Duodenal mucosa (tissue), 2 donors: ENCODE data around the gene NOTCH4.
"Not testable (repeated sequence)": the region's sequence is repeated elsewhere in the genome, so short reads cannot be mapped to it uniquely, and the experiment has no call there.

Source experiments
- H3K27ac ChIP-seq: one replicate; pipeline ENCODE4 v1.7.0; 2013; ENCODE audit warnings: low read depth, low read length
- H3K27me3 ChIP-seq, 2 donors: one replicate each; pipeline ENCODE4 v1.7.0; 2013; ENCODE audit warnings: low read length in 2 of 2, control low read depth in 1 of 2; ENCODE audit not compliant: insufficient read depth in 2 of 2, control insufficient read depth in 1 of 2
- H3K36me3 ChIP-seq, 2 donors: one replicate each; pipeline ENCODE4 v1.7.0; 2013; ENCODE audit warnings: low read length in 2 of 2, control low read depth in 1 of 2; ENCODE audit not compliant: insufficient read depth in 2 of 2, control insufficient read depth in 1 of 2
- H3K4me1 ChIP-seq, 2 donors: one replicate each; pipeline ENCODE4 v1.7.0; 2013; ENCODE audit warnings: low read length in 2 of 2, control low read depth in 1 of 2; ENCODE audit not compliant: insufficient read depth in 2 of 2, control insufficient read depth in 1 of 2
- H3K4me3 ChIP-seq, 2 donors: one replicate each; pipeline ENCODE4 v1.7.0; 2013; ENCODE audit warnings: low read length in 2 of 2, low read depth in 1 of 2
- H3K9ac ChIP-seq, 2 donors: one replicate each; pipeline ENCODE4 v1.7.0; 2013; ENCODE audit warnings: low read length in 2 of 2, low read depth in 1 of 2
- H3K9me3 ChIP-seq, 2 donors: one replicate each; pipeline ENCODE4 v1.7.0; 2013; ENCODE audit warnings: low read length in 2 of 2, control low read depth in 1 of 2; ENCODE audit not compliant: control insufficient read depth in 1 of 2

NOTCH4 gene

DNA sequence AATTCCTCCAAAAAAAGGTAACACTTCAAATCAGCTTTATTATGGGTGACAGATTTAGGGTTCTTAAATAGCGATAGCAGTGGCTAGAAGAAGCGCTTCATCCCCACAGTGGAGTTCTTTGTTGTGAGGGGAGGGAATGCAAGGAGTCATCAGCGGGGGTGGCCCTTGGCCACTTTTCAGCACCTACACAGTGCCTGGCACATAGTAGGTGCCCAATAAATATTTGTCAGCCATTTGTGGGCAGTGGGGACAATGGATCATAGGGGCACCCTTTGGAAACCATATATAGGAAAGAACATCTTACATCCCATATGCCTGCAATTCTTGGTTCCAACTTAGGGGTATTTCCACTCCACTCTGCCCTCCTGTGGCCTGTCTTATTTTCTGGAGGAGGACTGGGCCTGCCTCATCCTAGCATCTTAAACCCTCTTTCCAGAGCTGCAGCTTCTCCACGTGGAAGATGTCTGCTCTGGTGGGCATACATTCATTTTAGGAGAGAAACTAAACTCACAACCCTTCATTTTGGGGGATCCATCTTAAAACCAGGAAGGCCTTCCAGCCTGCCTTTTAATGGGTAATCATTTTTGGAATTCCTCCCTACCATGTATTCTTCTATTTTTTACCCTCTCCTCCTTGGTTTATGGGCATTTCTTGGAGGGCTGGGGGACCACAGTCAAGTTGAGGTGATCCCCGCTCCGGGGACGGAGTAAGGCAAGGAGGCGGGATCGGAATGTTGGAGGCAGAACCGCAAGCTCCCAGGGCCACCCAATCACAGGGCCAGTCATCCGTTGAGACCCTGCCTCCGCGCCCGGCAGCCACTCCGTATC, 28.8 kb downstream of the NOTCH4 start:
- Histone ChIP-seq H3K27ac (peak overlapping the region; percentile 78), H3K27me3 (no peaks in the 10 kb centered on the region), H3K9me3 (no peaks in the 10 kb centered on the region), H3K4me3 (peak overlapping the region; percentile 50 to 63), H3K9ac (peak overlapping the region; percentile 50 to 71), H3K4me1 (peaks cover 41 to 46% of the 10 kb centered on the region in 2 donors), H3K36me3 (no peaks in the 10 kb centered on the region)

DNA sequence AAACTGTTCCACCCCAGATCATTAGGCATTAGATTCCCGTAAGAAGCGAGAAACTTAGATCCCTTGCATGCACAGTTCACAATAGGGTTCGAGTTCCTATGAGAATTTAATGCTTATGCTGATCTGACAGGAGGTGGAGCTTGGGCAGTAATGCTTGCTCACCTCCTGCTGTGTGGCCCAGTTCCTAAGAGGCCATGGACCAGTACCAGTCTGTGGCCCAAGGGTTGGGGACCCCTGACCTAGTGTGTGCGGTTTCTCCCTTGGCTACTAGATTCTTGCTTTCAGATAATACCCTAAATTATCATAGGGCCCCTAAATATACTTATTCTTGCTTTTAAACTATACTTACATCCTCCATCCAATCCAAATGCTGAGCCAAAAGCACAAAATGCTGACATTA, 29.5 kb downstream of the NOTCH4 start:
- peak overlapping the region in 1 of 2 donors; percentile 71 for H3K9ac ChIP-seq
- no peak overlapping the region for H3K4me3 ChIP-seq
- peaks cover 41 to 46% of the 10 kb centered on the region in 2 donors for H3K4me1 ChIP-seq
- no peaks in the 10 kb centered on the region for H3K36me3 ChIP-seq
- H3K9me3 ChIP-seq = no peaks in the 10 kb centered on the region
- H3K27ac ChIP-seq = peak overlapping the region; percentile 78
- no peaks in the 10 kb centered on the region for H3K27me3 ChIP-seq

DNA sequence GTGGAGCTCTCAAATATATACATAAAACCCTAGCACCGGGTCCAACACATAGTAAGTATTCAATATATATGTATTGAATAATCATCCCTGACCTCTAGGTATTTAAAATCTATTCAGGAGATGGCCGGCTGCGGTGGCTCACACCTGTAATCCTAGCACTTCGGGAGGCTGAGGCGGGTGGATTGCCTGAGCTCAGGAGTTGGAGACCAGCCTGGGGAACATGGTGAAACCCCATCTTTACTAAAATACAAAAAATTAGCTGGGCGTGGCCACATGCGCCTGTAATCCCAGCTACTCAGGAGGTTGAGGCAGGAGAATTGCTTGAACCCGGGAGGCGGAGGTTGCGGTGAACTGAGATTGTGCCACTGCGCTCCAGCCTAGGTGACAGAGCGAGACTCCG, 30.8 kb downstream of the NOTCH4 start:
- H3K27me3 ChIP-seq, H3K36me3 ChIP-seq, H3K9me3 ChIP-seq: not testable (repeated sequence)
- Histone ChIP-seq H3K9ac (peak overlapping the region; percentile 69 to 85), H3K27ac (peak overlapping the region; percentile 94), H3K4me1 (peaks cover 54 to 58% of the 10 kb centered on the region in 2 donors), H3K4me3 (peak overlapping the region; percentile 66 to 67)

DNA sequence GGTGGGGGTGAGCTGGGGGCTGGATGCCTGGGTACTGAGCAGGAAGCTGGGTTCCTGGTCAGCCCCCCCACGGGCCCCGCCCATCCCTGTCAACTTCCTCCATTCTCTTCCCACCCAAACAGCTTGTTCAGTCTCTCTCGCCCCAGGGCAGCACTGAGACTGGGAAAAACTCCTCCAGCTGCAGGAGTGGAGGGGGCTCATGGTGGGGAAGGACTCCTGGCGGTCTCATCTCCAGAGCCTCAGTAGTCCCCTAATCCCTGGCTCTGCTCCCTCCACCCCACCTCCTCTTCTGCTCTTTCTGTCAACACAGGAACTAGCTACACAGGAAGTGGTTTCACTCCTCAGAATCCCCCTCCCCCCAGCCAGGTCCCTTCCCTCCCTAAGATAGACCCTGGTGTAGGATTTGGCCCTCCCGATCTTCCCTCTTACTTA, 31.2 kb downstream of the NOTCH4 start, which contains the start of gene GPSM3:
TSS of gene GPSM3 (minus strand) at position 36 of the 432 bp plus-strand sequence. CDS start 130 bp downstream, outside the sequence.
- Histone ChIP-seq H3K4me1 (peaks cover 58 to 62% of the 10 kb centered on the region in 2 donors), H3K27ac (peak within 1 kb of the TSS; percentile 94), H3K4me3 (peak within 1 kb of the TSS; percentile 67 to 75), H3K9ac (peak within 1 kb of the TSS; percentile 85 to 86), H3K9me3 (no peaks in the 10 kb centered on the region), H3K36me3 (peaks cover 0 to 4% of the 10 kb centered on the region in 2 donors), H3K27me3 (no peaks in the 10 kb centered on the region)

DNA sequence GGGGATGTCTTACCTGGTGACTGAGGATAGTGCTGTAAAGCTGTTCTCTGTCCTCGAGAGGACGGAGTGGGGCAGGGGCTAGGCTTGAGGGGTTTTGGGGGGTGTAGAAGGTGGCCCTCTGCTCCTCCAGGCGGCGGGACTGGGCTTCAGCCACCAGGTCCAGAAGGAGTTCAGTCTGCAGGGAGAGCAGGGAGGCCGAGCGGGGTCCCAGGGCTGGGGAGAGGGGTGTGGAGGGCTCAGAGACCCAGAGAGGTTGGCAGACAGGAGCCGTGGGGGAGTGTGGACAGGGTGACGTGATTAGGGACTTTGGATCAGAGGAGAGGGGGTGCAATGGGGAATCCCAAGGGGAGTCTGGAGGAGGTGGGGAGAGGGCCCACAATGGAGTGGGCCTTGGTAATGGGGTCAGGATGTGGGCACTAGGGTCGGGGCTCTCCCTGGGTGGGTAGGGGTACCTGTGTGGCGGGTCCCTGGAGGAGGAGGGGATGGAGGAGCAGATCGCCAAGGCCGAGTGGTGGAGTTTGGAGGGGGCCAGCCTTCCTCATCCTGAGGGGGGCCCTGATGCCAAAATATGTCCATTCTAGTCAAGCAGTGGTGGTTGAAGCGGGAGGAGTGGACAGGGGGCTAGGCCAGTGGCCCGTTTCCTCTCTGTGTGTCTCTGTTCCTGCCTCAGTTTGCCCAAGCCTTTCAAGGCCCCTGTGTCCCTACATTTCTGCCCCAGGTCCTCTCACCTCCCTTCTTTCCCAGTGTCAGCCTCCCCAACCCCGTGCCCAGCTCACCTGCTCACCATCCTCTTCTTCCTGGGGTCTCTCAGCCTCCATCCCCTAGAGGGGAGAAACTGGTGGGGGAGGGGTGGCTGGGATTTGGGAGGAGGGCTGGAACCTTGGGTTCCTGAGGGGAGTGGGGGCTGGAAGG, 31.9 kb downstream of the NOTCH4 start:
- Histone ChIP-seq H3K4me3 (peak overlapping the region; percentile 67 to 75), H3K4me1 (peaks cover 59 to 62% of the 10 kb centered on the region in 2 donors), H3K9me3 (no peaks in the 10 kb centered on the region), H3K36me3 (peaks cover under 1 to 11% of the 10 kb centered on the region in 2 donors), H3K27ac (peak overlapping the region; percentile 94), H3K27me3 (no peaks in the 10 kb centered on the region), H3K9ac (peak overlapping the region; percentile 85 to 86)

DNA sequence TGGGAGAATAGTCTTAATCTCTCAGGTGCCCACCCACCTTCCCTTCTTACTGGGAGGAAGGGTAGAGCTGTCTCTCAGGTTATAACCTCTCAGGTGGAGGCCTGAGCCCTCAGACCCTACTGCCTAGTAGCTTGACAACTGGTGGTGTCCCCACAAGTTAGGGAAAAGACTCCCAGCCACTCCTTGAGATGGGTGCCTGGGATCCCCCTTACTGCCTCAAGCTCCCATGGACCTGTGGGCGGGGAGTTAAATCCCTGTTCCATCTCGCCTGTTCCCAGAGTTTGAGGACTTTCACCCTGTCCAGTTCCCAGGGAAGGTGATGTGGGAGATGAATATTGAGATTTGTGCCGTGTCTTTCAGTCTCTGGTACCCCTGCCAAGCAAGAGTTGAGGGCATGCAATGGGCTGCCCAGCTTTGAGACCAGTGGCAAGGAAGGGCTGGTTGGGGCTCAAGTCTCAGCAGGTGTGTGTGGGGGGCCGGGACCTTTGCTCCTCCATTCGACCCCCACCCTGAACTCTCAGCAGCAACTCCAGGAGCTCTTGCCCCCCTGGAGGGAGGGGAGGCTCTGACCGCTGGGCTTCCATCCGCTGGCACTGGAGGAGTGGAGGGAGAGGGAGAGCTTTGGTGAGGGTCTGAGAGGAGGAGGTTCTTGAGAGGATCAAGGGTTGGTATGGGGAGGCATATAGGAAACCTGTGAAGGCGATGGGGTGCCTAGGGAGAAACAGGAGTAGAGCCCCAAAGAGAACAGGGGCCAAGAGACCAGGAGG, 32.8 kb downstream of the NOTCH4 start:
- peaks cover 57 to 60% of the 10 kb centered on the region in 2 donors for H3K4me1 ChIP-seq
- peak overlapping the region; percentile 94 for H3K27ac ChIP-seq
- peaks cover 7 to 18% of the 10 kb centered on the region in 2 donors for H3K36me3 ChIP-seq
- H3K4me3 ChIP-seq = peak overlapping the region; percentile 67 to 77
- no peaks in the 10 kb centered on the region for H3K9me3 ChIP-seq
- H3K27me3 ChIP-seq = no peaks in the 10 kb centered on the region
- peak overlapping the region; percentile 85 to 86 for H3K9ac ChIP-seq

DNA sequence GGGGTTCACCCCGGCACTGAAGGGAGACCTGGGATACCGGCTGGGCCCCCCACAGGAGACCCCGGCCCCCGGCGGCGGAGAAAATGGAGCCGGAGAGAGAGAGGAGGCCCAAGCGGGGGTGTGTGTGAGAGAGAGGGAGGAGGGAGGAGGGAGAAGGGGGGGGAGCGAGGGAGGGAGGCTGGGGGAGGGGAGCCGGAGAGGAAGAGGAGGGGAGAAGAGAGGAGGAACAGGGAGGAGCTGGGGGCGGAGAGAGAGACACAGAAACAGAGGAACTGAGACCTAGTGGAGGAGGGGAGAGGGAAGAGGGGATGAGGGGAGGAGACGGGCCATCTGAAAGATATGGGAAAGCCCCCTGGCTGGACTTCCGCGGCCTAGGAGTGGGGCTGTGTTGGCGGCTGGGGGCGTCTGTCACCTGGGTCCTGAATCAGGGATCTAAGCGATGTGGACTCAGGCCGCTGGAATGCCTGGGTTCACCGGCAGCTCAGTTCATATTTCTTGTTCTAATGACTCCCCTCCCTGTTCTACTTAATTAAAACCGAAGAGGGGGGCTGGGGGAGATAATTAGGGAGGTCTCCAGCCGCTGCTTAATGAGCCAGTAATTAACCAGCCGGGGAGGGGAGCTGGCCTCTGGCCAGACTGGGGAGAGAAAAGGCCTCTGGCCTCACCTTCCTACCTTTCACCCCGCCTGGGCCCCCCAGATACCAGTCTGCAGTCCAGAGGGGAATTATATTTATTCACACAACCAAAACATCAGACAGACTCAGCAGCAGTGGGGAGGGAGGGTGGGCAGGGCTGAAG, 33.6 kb downstream of the NOTCH4 start, which contains the start of gene PBX2:
TSS of gene PBX2 (minus strand) at position 149 of the 798 bp plus-strand sequence. CDS start 287 bp downstream, outside the sequence.
- peak within 1 kb of the TSS; percentile 77 to 85 for H3K4me3 ChIP-seq
- H3K4me1 ChIP-seq = peaks cover 57 to 60% of the 10 kb centered on the region in 2 donors
- H3K9me3 ChIP-seq = no peaks in the 10 kb centered on the region
- peak within 1 kb of the TSS; percentile 94 for H3K27ac ChIP-seq
- H3K36me3 ChIP-seq = peaks cover 7 to 18% of the 10 kb centered on the region in 2 donors
- peak within 1 kb of the TSS; percentile 85 to 86 for H3K9ac ChIP-seq
- no peaks in the 10 kb centered on the region for H3K27me3 ChIP-seq

DNA sequence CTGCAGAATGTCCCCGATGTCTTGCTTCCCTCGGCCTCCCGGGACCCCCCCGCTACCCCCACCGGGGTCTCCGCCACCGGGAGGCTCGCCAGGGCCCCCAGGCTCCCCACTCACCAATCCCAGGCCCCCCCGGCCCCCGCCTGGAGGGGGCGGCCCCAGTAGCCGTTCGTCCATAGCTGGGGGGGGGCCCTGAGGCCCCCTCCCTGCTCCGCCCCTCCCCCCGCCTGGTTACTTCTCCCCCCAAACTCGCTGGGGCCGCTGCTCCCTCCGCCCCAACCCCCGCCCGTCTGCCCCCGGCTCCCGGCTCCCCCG, 34.2 kb downstream of the NOTCH4 start:
- Histone ChIP-seq H3K9ac (peak overlapping the region; percentile 85), H3K36me3 (peaks cover 7 to 18% of the 10 kb centered on the region in 2 donors), H3K27ac (peak overlapping the region; percentile 84), H3K4me3 (peak overlapping the region; percentile 74 to 85), H3K4me1 (peaks cover 51 to 56% of the 10 kb centered on the region in 2 donors), H3K9me3 (no peaks in the 10 kb centered on the region), H3K27me3 (no peaks in the 10 kb centered on the region)
